Measurements from ENCODE around the gene SPATA13. TPM values are rescaled to one million over a fixed set of nuclear protein-coding genes. Genes with fewer than 3 reads are reported as not detected.
A peak's percentile ranks its signal among the peaks of the same experiment; 100 is the strongest.

SPATA13 gene
- total RNA-seq, 1 experiment from 2014 or later = 14.1 TPM

DNA sequence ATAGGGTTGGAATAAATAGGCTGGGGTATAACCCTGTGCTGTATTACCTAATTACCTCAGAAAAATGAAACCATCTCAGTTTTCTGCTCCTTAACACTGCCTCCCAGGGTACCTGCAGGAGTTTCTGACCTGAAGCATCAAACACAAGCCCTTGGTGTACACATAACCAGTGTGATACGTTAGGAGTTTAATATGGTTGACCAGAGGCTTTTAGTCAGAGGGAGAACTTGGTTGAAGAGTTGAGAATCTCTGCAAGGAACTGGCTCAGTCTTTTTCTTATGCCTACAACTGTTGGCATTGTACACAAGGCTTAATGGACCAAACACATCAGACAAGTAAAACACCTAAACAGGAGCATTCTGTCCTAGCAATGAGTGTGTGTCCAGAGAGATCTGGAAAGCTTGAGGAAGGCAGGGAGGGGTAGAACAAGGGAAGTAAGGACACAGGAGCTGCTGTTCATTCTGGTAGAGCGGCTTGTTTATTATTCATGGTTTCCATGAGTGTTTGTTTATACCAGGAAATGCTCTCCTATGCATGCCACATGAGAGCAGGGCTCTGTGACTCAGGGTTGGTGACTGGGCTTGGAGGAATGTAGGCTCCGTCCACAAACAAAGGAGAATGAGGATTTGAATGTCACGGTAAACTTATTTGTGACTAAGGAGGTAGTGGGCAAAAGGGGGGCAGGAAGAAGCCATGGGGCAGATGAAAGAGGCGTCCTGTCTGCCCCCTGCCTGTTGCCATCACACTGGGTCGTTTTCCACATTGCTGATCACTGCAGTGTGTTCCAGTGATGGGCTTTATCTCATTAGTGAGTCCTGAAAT is 11.9 kb upstream of the SPATA13 start:
- no peak overlapping the region for H4K5ac ChIP-seq (ENCODE audit: insufficient read length, low read depth, low read length)
- no peak overlapping the region for H3K4ac ChIP-seq (ENCODE audit: low read depth, low read length)
- no peak overlapping the region for H3T11ph ChIP-seq (ENCODE audit: low read length)
- peaks cover 27 to 43% of the 10 kb centered on the region in 2 experiments for H3K4me1 Mint-ChIP-seq
- no peak overlapping the region for H2BK12ac ChIP-seq (ENCODE audit: insufficient read length, low read depth, low read length)
- no peak overlapping the region for H2BK5ac ChIP-seq (ENCODE audit: insufficient read length, low read length)
- no peaks in the 10 kb centered on the region for H3K79me1 ChIP-seq (ENCODE audit: insufficient read depth, low read depth, low read length, poor library complexity, severe bottlenecking)
- H3K18ac ChIP-seq (ENCODE audit: insufficient read length, low read depth, low read length) = peak overlapping the region; percentile 78
- no peaks in the 10 kb centered on the region for H3K9me3 ChIP-seq (ENCODE audit: control insufficient read depth, low read depth, low read length)
- no peaks in the 10 kb centered on the region for H3K23me2 ChIP-seq (ENCODE audit: insufficient read length, low read depth, low read length, poor library complexity, severe bottlenecking)
- H3K9me3 Mint-ChIP-seq = no peaks in the 10 kb centered on the region
- H3K4me2 ChIP-seq (ENCODE audit: insufficient read depth, insufficient read length, low read length) = peak overlapping the region; percentile 32
- no peaks in the 10 kb centered on the region for H4K20me1 ChIP-seq (ENCODE audit: control insufficient read depth, insufficient read depth, insufficient read length)
- peak; percentile 83 for DNase-seq
- H2BK15ac ChIP-seq (ENCODE audit: low read depth, low read length) = no peak overlapping the region
- H3K9ac ChIP-seq (ENCODE audit: extremely low read depth, insufficient read length, low read length) = no peak overlapping the region
- TF ChIP-seq CTCF (conservative IDR thresholded peaks at IDR 0.05) = peak; percentile 17; the same call in 1 of the 3 replicates
- no peak overlapping the region for H3K23ac ChIP-seq (ENCODE audit: insufficient read length, low read depth, low read length)
- H3K4me1 ChIP-seq (ENCODE audit: insufficient read depth, low read length) = peaks cover 10% of the 10 kb centered on the region; the same call in 1 of the 2 replicates
- no peak overlapping the region for H3K56ac ChIP-seq (ENCODE audit: insufficient read length, low read depth, low read length)
- no peaks in the 10 kb centered on the region for H3K36me3 Mint-ChIP-seq (ENCODE audit: insufficient read depth in 1 of 3, low read depth in 3 of 3)
- no peak overlapping the region for H4K8ac ChIP-seq (replicated peaks; ENCODE audit: insufficient read length, low read depth, low read length)
- no peaks in the 10 kb centered on the region for H3K79me2 ChIP-seq (ENCODE audit: insufficient read depth, low read length)
- H3K14ac ChIP-seq (ENCODE audit: insufficient read depth, low read length) = peak overlapping the region; percentile 29
- H2BK20ac ChIP-seq (ENCODE audit: low read depth, low read length, poor library complexity, severe bottlenecking) = no peak overlapping the region
- no peak overlapping the region for H2AFZ ChIP-seq (ENCODE audit: low read length)
- H3K4me3 Mint-ChIP-seq = no peak overlapping the region
- H4K91ac ChIP-seq (ENCODE audit: insufficient read length, low read depth, low read length) = peak overlapping the region; percentile 15
- peak overlapping the region; percentile 59 for H3K27ac ChIP-seq (ENCODE audit: insufficient read length, low read depth, low read length)
- H2AK5ac ChIP-seq (ENCODE audit: insufficient read length, low read length) = no peak overlapping the region
- WGBS (ENCODE audit: extremely low coverage, insufficient read length, low lambda C conversion rate) = no CpG with 5 or more reads among the region's 6 CpGs
- peak overlapping the region in 1 of 3 experiments; percentile 79; a peak in 2 of 7 replicates for H3K27ac Mint-ChIP-seq
- H3K27me3 ChIP-seq (ENCODE audit: insufficient read depth, low read length) = no peaks in the 10 kb centered on the region; the same call in 1 of the 2 replicates
- no peak overlapping the region for H2BK120ac ChIP-seq (ENCODE audit: low read depth, low read length, poor library complexity, severe bottlenecking)
- peaks cover 14% of the 10 kb centered on the region for H3K27me3 Mint-ChIP-seq (ENCODE audit: low read depth)

Data from H9 (cell line).